A673 (cell line): ENCODE results near the gene WDFY3.

Experiments
- CTCF ChIP-seq: fragments of 300-800, 200-600 bp; sonication (generic); conservative IDR thresholded peaks from 2 replicates; pipeline ENCODE4 v1.5.1; 2017; ENCODE audit warnings: low read depth, mild to moderate bottlenecking, antibody characterized with exemption, low read length, moderate library complexity, mixed read lengths
- EZH2 ChIP-seq: fragments of 200-600 bp; sonication (generic); IDR thresholded peaks from 2 replicates; pipeline ENCODE4 v1.6.1; 2017; ENCODE audit warnings: borderline replicate concordance, low read depth, mild to moderate bottlenecking, mixed read lengths, antibody characterized with exemption, low read length; ENCODE audit not compliant: poor library complexity, severe bottlenecking

GRCh38 chr4:84673475-84674240, 292.8 kb downstream of the WDFY3 start:
- TF ChIP-seq CTCF (no peak), EZH2 (no peak)
